HG03025 (cell line): ENCODE results near the gene DPP8.

Source experiments
- ATAC-seq: cut with Tn5 transposase; IDR thresholded peaks from one replicate; pipeline ENCODE4 v1.9.1; 2021; ENCODE audit warnings: mild to moderate bottlenecking, moderate library complexity; ENCODE audit not compliant: unreplicated experiment, low FRiP score

The DPP8 gene

DNA sequence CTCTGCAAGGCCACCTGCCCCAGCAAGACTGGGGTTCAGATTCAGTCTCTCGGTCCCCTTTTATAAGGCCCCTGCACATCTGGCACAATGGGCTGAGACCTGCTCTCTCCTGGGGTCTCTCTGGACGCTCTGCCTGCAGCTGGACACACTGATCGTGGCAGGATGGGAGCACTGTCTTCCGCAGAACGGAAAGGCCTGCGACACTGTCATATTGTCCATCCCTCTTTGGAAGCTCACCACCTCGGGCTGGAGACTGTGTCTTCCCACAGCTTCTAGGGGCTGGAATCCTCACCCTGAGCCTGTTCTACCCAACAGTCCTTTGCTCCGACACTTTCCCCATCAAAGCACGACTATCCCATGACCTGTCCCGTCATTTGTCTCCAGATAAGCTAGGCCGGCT lies 83.3 kb downstream of the DPP8 start:
- no peak for ATAC-seq

DNA sequence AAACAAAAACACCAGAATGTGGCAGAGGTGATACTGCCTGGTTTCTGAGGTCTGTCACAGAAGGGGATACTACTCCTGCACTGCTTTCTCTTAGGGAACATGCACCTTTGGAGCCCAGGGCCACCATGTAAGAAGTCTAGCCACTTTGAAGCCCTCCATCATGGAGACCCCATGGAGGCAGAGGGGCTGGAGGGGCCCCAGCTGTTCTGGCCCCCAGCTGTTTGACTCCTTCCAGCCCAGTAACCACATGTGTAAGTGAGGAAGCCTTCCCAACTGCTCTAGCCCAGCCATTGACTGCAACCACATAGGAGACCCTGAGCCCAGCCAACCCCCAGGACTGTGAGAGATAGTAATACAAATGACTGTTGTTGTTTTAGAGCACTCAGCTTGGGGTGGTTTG lies 85.8 kb downstream of the DPP8 start:
- ATAC-seq: no peak

DNA sequence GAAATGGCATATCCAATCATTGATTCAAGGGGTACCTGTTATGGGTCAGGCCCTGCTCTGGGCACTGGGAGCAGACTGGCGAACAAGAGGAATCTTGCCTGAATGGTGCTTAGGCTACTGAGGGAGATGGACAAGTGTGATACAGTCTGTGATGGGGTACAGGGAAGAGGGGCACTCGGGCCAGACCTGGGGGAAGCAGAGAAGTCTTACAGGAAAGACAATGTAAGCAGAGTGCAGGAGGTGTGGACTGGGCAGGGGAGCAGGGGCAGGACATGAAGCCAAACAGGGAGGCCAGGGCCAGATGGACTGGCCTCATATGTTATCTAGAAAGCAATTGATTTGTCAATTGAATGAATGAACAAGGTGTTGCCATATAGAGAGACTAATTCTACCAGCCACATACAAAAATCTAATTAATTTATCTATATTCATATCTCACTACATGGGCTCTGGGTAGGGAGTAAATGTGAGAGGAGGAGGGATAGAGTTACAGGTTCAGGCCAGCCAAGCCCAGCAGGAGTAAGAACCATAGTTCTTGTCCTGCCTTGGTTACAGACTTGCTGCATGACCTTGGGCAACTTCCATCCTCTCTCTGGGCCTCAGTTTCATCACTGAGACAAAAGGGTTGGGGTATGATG lies 91.2 kb downstream of the DPP8 start:
- no peak for ATAC-seq

GRCh38 chr15:65424683-65425082 lies 92.8 kb downstream of the DPP8 start:
- ATAC-seq: no peak

DNA sequence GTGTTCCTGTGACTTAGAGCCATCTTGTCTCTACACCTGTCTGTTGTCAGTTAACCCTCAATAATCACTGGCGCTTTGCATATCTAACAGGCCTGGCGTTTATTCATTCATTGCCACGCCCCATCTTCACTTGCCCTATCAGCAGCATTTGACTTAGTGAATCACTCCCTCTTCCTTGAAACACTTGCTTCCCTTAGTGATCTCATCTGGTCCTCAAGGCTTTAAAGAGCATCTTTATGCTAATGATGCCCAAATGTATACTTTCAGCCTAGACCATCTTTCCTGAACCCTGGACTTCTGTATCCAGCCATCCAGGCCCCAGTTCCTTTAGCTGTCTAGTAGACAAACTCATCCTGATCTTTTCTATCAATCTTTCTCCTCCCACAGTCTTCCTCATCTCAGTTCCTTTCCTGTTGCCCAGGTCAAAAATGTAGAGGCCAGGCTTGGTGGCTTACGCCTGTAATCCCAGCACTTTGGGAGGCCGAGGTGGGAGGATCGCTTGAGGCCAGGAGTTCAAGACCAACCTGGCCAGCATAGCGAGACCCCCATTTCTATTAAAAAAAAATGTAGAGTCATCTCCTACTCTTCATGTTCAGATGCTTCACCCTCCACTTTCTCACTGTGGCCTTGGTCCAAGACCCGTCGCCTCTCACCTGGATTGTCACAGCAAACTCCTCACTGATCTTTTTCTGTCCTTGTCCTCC lies 93.4 kb downstream of the DPP8 start:
- no peak for ATAC-seq

- ATAC-seq: no peak
Observed at GRCh38 chr15:65423150-65423975, 94.1 kb downstream of the DPP8 start.

DNA sequence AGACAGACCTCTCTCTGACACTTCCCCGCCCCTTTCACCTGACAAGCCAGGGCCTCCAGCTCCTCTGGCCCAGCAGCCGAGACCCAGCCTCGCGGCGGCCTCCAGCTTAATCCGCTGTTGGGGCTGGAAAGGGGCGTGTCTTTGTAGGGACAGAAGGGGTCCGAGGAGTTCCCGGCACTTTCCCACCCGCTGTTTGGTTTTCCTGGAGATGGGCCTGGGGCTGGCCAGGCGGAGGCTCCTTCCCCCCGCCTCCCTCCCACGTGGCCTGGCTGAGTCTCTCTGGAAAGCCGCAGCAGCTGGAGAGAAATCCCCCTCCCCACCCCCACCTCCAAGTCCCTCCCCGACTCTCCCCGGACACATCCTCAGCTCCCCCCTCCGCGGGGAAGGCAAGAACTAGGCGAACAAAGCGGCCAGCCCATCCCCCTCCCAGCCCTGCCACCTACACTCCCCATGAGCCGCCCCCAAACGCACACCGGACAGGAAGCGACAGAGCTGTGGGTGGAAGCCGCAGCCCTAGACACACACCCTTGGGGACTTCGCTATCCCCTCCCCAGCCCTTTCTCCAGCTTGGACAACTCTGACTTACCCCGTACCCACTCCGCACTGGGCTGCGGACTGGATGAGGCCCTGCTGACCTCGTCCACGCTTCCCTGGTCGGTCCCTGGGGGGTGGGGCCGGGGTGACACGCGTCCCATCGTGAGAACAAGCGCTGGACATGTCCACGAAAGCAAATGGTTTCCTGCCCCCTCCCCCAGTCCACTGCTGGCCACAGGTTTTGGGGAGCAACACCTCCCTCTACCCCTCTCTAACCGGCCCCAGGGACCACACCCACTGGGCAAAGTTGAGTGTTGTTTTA lies 95.9 kb downstream of the DPP8 start:
- ATAC-seq: no peak

- ATAC-seq: no peak
Observed at GRCh38 chr15:65420975-65421359, 96.5 kb downstream of the DPP8 start.

DNA sequence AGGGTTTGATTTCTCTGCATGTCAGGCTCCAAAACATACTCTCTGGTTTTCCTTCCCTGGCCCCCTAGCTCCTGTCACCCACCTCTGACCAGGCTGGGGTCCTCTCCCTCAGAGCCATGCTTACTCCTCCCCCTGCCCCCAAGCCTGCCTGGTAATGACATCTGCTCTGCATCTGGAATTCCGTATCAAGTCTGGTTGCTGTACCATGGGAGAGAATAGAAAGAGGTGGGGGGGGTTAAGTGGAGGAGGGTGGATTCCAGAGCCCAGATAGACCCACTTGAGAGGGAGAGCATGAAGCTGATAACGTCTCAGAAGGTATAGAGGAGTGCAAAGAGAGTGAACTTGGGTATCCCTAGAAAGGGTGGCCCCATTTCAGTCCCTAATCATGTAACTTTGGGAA lies 98.9 kb downstream of the DPP8 start:
- no peak for ATAC-seq

GRCh38 chr15:65416845-65417416 lies 100.6 kb downstream of the DPP8 start:
- no peak for ATAC-seq

GRCh38 chr15:65414841-65415621 lies 102.5 kb downstream of the DPP8 start:
- no peak for ATAC-seq

GRCh38 chr15:65413760-65414144 lies 103.7 kb downstream of the DPP8 start:
- ATAC-seq: no peak

DNA sequence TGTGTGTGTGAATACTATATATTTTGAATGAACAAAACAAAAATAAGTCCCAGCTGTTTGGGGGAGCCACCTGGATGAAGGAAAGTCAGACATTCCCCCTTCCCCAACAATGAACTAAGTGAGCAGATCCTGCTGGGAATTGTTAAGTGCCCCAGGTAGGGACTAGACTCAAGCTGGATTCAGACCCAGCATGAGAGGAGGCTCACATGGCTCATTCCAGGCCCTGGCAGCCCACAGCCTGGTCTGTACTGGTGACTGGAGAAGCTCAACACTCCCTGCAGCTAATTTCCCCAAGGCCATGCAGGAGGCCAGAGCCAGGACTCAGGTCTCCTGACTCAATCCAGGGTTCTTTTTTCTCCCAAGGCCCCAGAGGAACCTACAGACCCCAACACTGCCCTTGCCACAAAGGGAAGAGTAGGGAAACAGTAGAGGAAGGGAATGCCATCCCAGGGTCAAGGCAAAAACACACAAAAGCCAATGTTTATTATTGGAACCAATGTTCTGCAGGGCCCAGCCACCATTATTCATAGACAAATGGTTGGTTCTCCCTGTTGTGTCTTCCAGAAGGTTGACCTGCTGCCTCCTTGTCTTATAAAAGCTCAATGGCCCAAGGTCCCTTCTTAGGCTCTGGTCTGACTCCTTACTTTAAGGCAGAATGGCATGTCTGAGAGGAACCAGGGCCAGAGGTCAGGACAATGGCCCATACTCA lies 104.3 kb downstream of the DPP8 start:
- no peak for ATAC-seq

DNA sequence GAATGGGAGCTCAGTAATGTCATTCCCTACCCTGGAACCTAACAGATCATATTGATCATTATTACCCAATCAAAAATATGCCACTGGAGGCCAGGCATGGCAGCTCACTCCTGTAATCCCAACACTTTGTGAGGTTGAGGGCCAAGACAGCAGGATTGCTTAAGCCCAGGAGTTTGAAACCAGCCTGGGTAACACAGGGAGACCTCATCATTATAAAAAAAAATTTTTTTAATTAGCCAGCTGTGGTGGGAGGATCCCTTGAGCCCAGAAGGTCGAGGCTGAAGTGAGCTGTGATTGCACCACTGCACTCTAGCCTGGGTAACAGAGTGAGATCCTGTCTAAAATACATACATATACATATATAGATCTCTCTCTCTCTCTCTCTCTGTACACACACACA lies 104.9 kb downstream of the DPP8 start:
- ATAC-seq: no peak

- ATAC-seq: no peak
Observed at GRCh38 chr15:65411465-65412071, 105.9 kb downstream of the DPP8 start.

DNA sequence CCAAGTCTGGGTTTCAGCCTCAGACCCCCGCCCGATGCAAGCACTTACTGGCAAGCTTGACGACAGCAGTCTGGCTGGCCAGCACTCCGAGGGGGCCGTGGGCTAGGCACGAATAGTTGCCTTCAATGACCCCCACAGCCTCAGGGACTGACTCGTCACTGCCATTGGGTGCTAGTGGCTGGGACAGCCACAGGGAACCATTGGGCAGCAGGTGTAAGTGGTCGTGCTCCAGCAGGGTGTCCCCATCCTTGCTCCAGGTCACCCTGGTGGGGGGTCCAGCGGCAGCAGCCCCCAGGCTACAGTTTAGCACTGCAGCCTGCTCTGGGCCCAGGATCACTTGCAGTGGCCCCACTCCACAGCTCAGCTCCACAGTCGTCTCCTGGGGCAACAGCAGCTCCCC lies 106.5 kb downstream of the DPP8 start:
- no peak for ATAC-seq

- ATAC-seq: no peak
Observed at GRCh38 chr15:65410036-65410435, 107.5 kb downstream of the DPP8 start.

- ATAC-seq: no peak
Observed at GRCh38 chr15:65409036-65409631, 108.4 kb downstream of the DPP8 start.
